ENCODE measurements around the gene KRTAP10-1. TPM values are rescaled to one million over a fixed set of nuclear protein-coding genes. Genes with fewer than 3 reads are reported as not detected.

The KRTAP10-1 gene
- total RNA-seq, 4 donors from 2014 or later = not detected

DNA sequence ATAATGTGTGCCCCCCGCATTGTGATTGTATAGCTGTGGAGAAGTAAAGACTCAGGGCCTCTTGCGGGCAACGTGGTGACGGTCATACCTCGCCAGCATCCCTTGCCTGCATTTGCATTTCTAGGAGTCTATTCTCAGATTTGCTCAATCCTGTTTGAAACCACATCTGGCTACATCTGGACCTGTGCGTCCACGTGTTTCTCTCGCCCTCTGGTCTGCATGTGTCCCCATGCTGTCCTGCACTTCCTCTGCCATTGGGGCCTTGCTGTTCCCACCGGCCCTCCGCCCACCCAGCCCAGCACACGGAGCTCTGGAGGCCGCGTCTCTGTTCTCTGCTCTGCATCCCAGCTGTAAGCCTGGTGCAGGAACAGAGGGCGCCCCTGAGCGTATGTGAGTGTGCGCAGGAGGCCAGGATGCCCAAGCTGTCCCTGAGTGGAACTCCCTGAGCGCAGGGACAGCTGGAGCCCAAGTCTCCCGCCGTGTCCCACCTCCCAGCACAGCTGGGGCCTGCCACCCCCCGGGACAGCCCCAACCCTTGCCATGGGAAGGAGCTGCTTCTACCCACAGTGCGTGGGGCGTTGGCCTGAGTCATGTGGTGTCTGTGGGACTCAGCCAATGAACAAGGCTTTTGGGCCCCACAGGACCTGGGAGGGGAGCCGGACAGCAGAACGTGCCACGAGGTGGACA is 9.7 kb upstream of the KRTAP10-1 start:
- H3K4me3 ChIP-seq = no peak overlapping the region
- H3K9me3 ChIP-seq = peaks cover 0 to 5% of the 10 kb centered on the region in 2 donors
- no peak overlapping the region for H3K27ac ChIP-seq
- DNase-seq = no peak
- intact Hi-C loops (cut with DNase I; ENCODE audit: low total_unique reads) = no loop called here
- TF ChIP-seq, protein P1, sequence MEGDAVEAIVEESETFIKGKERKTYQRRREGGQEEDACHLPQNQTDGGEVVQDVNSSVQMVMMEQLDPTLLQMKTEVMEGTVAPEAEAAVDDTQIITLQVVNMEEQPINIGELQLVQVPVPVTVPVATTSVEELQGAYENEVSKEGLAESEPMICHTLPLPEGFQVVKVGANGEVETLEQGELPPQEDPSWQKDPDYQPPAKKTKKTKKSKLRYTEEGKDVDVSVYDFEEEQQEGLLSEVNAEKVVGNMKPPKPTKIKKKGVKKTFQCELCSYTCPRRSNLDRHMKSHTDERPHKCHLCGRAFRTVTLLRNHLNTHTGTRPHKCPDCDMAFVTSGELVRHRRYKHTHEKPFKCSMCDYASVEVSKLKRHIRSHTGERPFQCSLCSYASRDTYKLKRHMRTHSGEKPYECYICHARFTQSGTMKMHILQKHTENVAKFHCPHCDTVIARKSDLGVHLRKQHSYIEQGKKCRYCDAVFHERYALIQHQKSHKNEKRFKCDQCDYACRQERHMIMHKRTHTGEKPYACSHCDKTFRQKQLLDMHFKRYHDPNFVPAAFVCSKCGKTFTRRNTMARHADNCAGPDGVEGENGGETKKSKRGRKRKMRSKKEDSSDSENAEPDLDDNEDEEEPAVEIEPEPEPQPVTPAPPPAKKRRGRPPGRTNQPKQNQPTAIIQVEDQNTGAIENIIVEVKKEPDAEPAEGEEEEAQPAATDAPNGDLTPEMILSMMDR (IDR thresholded peaks at IDR 0.05) = no peak
- no peak for TF ChIP-seq POLR2A (IDR thresholded peaks at IDR 0.05)
- H3K36me3 ChIP-seq = no peaks in the 10 kb centered on the region
- H3K4me1 ChIP-seq = no peaks in the 10 kb centered on the region
- no peaks in the 10 kb centered on the region for H3K27me3 ChIP-seq

DNA sequence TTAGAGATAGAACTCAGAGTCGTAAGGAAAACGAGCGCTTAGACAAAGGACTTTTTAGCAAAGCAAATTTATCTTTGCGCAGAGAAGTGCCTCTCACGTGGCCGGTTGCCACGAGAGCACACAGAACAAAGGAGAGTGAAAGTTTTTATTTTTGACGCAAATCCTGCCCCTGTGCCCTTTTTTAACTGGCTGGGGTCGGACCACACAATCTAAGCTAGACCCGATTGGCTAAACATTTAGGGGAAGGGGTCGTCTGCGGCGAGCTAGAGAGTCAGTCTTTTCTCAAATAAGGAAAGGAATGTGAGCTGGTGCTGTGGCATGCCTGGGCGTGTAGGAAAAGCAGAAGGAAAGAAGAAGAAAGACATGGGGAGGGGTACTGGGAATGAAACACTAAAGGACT is 8.9 kb upstream of the KRTAP10-1 start:
- H3K27ac ChIP-seq = no peak overlapping the region
- DNase-seq = no peak
- no peak overlapping the region for H3K4me3 ChIP-seq

DNA sequence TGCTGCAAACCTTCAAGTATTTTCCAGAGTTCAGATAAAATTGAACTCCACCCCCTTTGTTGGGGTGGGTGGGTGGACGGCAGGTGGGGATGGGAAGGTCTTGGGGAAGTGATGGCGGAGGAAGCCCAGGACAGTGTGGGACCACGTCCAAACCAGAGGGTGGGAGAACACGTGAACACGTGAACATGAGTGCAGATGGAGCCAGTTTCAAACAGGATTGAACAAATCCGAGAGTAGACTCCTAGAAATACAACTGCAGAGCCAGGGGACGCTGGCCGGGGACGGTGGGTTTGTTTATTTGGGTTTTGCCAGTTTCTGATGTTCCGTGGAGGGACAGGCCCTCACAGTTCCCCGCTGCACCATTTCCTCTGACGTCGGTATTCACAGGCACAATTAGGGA is 8.4 kb upstream of the KRTAP10-1 start:
- Histone ChIP-seq H3K36me3 (no peaks in the 10 kb centered on the region), H3K4me3 (no peak overlapping the region), H3K27ac (no peak overlapping the region), H3K9me3 (peaks cover 0 to 5% of the 10 kb centered on the region in 2 donors), H3K4me1 (no peaks in the 10 kb centered on the region), H3K27me3 (no peaks in the 10 kb centered on the region)
- TF ChIP-seq, protein P1 (IDR thresholded peaks at IDR 0.05) = no peak
- TF ChIP-seq POLR2A (IDR thresholded peaks at IDR 0.05) = no peak
- no peak for DNase-seq
- intact Hi-C loops (cut with DNase I; ENCODE audit: low total_unique reads) = no loop called here

More for the DNA sequence above, 8.9 kb upstream of the KRTAP10-1 start:
- H3K4me1 ChIP-seq = no peaks in the 10 kb centered on the region
- H3K27me3 ChIP-seq = no peaks in the 10 kb centered on the region
- TF ChIP-seq POLR2A (IDR thresholded peaks at IDR 0.05) = no peak
- TF ChIP-seq, protein P1 (IDR thresholded peaks at IDR 0.05) = no peak
- peaks cover 0 to 5% of the 10 kb centered on the region in 2 donors for H3K9me3 ChIP-seq
- intact Hi-C loops (cut with DNase I; ENCODE audit: low total_unique reads) = no loop called here
- no peaks in the 10 kb centered on the region for H3K36me3 ChIP-seq

DNA sequence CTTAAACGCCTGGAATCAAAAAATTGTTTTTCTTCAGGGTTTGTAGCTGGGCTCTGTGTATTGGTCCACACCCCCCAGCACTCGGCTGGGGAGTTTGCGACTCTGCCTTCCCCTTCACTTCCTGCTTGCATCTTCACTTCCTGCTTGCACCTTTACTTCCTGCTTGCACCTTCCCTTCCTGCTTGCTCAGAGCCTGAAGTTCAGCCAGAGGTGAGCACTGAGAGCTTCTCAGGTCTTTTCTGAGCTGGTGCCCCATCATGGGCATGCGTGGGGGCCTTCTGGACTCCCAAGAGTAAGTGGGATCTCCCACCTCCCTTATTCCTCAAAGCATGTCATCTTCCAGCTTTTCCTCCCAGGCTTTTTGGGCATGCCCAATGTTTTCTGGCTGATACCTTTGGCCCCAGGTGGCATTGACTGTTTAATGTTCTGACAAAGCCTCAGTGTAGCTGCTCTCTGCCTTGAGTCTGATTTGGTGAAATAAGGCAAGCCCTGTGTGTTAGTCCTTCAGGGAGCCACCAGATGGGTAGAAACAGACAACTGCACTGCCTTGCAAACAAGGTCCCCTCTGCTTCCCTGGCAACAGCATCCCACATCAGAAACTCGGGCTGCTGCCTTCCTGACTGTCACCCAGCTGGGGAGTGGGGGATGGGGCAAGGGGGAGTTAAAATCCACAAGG is 7.8 kb upstream of the KRTAP10-1 start:
- TF ChIP-seq, protein P1 (IDR thresholded peaks at IDR 0.05) = no peak
- TF ChIP-seq POLR2A (IDR thresholded peaks at IDR 0.05) = no peak
- no peak for DNase-seq
- intact Hi-C loops (cut with DNase I; ENCODE audit: low total_unique reads) = no loop called here
- no peaks in the 10 kb centered on the region for H3K36me3 ChIP-seq
- no peaks in the 10 kb centered on the region for H3K4me1 ChIP-seq
- no peaks in the 10 kb centered on the region for H3K27me3 ChIP-seq
- H3K27ac ChIP-seq = no peak overlapping the region
- H3K9me3 ChIP-seq = peaks cover 0 to 5% of the 10 kb centered on the region in 2 donors
- H3K4me3 ChIP-seq = no peak overlapping the region

DNA sequence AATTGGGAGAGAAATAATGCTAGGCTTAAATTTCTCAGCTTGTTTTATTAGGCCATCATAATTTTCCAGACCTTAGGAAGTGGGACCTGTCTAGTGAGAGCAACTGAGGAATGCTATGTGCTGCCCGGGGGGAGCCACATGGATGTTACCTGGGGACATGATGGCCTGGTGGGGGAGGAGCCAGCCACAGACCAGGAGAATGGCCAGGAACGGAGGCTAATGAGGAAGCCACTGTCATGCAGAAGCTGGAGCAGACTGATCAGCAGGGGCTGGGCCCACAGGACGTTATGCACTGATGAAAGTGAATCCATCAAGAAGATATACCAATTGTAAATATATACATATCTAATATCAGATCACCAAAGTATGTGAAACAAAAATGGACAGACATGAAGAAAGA is 4.6 kb upstream of the KRTAP10-1 start:
- Histone ChIP-seq H3K36me3 (no peaks in the 10 kb centered on the region), H3K9me3 (peaks cover 0 to 5% of the 10 kb centered on the region in 2 donors), H3K4me1 (no peaks in the 10 kb centered on the region), H3K27me3 (no peaks in the 10 kb centered on the region), H3K27ac (no peak overlapping the region), H3K4me3 (no peak overlapping the region)
- TF ChIP-seq, protein P1 (IDR thresholded peaks at IDR 0.05) = no peak
- TF ChIP-seq POLR2A (IDR thresholded peaks at IDR 0.05) = no peak
- intact Hi-C loops (cut with DNase I; ENCODE audit: low total_unique reads) = no loop called here
- no peak for DNase-seq

All from uterus (tissue), 4 donors.